ENCODE data around the gene SELENOW. TPM values are rescaled to one million over a fixed set of nuclear protein-coding genes. Genes with fewer than 3 reads are reported as not detected.
A peak's percentile ranks its signal among the peaks of the same experiment; 100 is the strongest.
"Not testable (repeated sequence)": the region's sequence is repeated elsewhere in the genome, so short reads cannot be mapped to it uniquely, and the experiment has no call there.

Gene SELENOW
- total RNA-seq, 4 donors from 2014 or later, result 256 to 919 (median 484) TPM

DNA sequence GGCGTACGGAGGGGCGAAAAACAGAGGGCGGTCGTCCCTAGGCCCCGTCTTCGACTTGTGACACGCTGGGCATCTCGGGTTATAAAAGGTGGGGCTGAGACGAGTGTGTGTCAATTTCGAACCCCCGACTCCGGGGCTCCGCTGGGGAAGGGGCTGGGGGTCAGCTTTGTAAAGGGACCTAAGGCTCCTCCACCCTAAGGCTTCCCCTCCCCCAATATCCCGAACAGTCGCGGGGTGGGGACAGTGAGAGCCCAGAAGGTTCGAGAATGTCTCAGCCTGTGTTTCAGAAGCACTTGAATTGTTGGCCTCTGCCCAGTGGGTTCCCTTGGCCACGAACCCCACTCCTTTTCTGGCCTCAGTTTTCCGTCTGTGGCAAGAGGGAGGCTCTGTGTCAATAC is 450 bp downstream of the SELENOW start:
- intact Hi-C loops (cut with DNase I), result no loop called here
- Histone ChIP-seq H3K4me1 (peaks cover 13 to 29% of the 10 kb centered on the region in 2 donors), H3K4me3 (replicated peaks in 1 of 3) (peak overlapping the region; percentile 43 to 95 (median 72)), H3K9me3 (no peaks in the 10 kb centered on the region), H3K27ac (peak overlapping the region; percentile 94 to 99 (median 95)), H3K27me3 (no peaks in the 10 kb centered on the region), H3K36me3 (peaks cover 0 to 17% of the 10 kb centered on the region in 2 donors)
- DNase-seq, result peak; percentile 54 to 59
- WGBS, 2 donors, result 0% methylated on average over 6 to 16 of the region's 20 CpGs
- no peak for TF ChIP-seq POLR2A (IDR thresholded peaks at IDR 0.05)
- TF ChIP-seq CTCF (IDR thresholded peaks at IDR 0.05), result no peak

DNA sequence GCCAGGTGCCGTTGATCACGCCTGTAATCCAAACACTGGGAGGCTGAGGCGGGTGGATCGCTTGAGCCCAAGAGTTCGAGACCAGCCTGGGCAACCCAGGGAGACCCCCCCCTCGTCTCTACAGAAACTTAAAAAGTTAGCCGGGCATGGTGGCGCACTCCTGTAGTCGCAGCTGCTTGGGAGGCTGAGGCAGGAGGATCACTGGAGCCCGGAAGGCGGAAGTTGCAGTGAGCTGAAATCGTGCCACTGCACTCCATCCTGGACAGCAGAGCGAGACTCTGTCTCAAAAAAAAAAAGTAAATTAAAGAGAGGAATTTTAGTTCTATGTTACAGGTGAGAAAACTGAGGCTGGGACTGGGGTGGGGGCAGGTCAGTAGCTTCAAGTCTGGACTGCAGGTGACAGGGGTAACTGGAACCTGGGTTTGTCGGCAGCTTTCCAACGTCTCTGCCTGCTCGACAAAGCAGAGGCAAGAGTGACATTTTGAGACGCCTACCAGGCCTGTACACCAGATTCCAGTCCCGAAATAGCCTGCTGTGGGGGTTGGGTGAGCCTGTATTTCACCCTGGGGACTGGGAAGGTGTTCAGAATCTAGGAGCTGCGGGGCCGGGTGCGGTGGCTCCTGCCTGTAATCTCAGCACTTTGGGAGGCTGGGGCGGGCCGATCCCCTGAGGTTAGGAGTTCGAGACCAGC is 1.2 kb downstream of the SELENOW start:
- Histone ChIP-seq H3K4me1 (peaks cover 13 to 29% of the 10 kb centered on the region in 2 donors), H3K27me3 (no peaks in the 10 kb centered on the region), H3K36me3 (peaks cover 6 to 21% of the 10 kb centered on the region in 2 donors), H3K9me3 (no peaks in the 10 kb centered on the region), H3K4me3 (replicated peaks in 1 of 3) (peak overlapping the region in 2 of 3 donors; percentile 43 to 95), H3K27ac (peak overlapping the region; percentile 94 to 99 (median 95))
- intact Hi-C loops (cut with DNase I), result no loop called here
- TF ChIP-seq POLR2A (IDR thresholded peaks at IDR 0.05), result no peak
- no peak for TF ChIP-seq CTCF (IDR thresholded peaks at IDR 0.05)
- WGBS, 2 donors, result 55 to 62% methylated on average over 24 of the region's 24 CpGs
- peak; percentile 37 to 61 for DNase-seq

- Histone ChIP-seq H3K4me3 (replicated peaks in 1 of 3) (peak overlapping the region in 1 of 3 donors; percentile 95), H3K36me3 (peaks cover 9 to 24% of the 10 kb centered on the region in 2 donors), H3K27me3 (no peaks in the 10 kb centered on the region), H3K4me1 (peaks cover 13 to 29% of the 10 kb centered on the region in 2 donors), H3K9me3 (no peaks in the 10 kb centered on the region), H3K27ac (peak overlapping the region in 2 of 3 donors; percentile 95 to 99)
- intact Hi-C loops (cut with DNase I), result no loop called here
- WGBS, 2 donors, result 90 to 96% methylated on average over 9 of the region's 9 CpGs
- no peak for DNase-seq
- no peak for TF ChIP-seq POLR2A (IDR thresholded peaks at IDR 0.05)
- TF ChIP-seq CTCF (IDR thresholded peaks at IDR 0.05), result no peak
Observed at GRCh38 chr19:47780215-47780551, 1.7 kb downstream of the SELENOW start.

DNA sequence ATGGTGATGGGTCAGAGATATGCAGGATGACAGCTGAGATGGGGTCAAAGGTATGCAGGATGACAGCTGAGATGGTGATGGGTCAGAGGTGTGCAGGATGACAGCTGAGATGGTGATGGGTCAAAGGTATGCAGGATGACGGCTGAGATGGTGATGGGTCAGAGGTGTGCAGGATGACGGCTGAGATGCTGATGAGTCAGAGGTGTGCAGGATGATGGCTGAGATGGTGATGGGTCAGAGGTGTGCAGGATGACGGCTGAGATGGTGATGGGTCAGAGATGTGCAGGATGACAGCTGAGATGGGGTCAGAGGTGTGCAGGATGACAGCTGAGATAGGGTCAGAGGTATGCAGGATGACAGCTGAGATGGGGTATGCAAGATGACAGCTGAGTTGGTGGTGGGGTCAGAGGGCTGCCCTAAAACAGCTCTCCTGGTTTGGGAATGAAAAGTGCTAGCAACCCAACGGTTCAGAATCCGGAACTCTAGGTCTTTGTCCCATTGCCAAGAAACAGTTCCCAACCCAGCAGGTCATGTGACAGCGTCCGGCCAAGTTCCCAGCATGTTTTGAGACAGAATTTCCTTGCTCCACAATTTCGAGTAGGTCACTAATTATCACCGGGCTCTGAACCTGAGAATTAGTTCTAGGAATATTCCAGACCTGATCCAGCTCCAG is 3.2 kb downstream of the SELENOW start:
- H3K9me3 ChIP-seq, result no peaks in the 10 kb centered on the region
- 69 to 70% methylated on average over 9 of the region's 9 CpGs for WGBS, 2 donors
- no peak for DNase-seq
- H3K4me1 ChIP-seq, result peaks cover 13 to 29% of the 10 kb centered on the region in 2 donors
- TF ChIP-seq POLR2A (IDR thresholded peaks at IDR 0.05) (no peak), CTCF (IDR thresholded peaks at IDR 0.05) (no peak)
- no peaks in the 10 kb centered on the region for H3K27me3 ChIP-seq
- H3K36me3 ChIP-seq, result peaks cover 18 to 29% of the 10 kb centered on the region in 2 donors
- no peak overlapping the region for H3K4me3 ChIP-seq (replicated peaks in 1 of 3)
- peak overlapping the region in 1 of 3 donors; percentile 43 for H3K27ac ChIP-seq
- intact Hi-C loops (cut with DNase I), result no loop called here

GRCh38 chr19:47786566-47786965 is 8.1 kb downstream of the SELENOW start:
- WGBS, 2 donors, result 93 to 98% methylated on average over 7 of the region's 7 CpGs
- no peak overlapping the region for H3K4me3 ChIP-seq (replicated peaks in 1 of 3)
- intact Hi-C loops (cut with DNase I), result loop anchor here (5.0 kb wide), 1 partner anchor 74 kb away; the partner anchor contains the start of gene EHD2
- peaks cover 0 to under 1% of the 10 kb centered on the region in 2 donors for H3K4me1 ChIP-seq
- DNase-seq, result no peak
- no peaks in the 10 kb centered on the region for H3K9me3 ChIP-seq
- peaks cover 18 to 24% of the 10 kb centered on the region in 2 donors for H3K36me3 ChIP-seq
- no peaks in the 10 kb centered on the region for H3K27me3 ChIP-seq
- TF ChIP-seq CTCF (IDR thresholded peaks at IDR 0.05), result no peak
- TF ChIP-seq POLR2A (IDR thresholded peaks at IDR 0.05), result no peak
- no peak overlapping the region for H3K27ac ChIP-seq

- WGBS, 2 donors, result 87 to 90% methylated on average over 10 of the region's 10 CpGs
- not testable (repeated sequence) for H3K27ac ChIP-seq; H3K9me3 ChIP-seq; DNase-seq; H3K4me1 ChIP-seq; H3K4me3 ChIP-seq (replicated peaks in 1 of 3); H3K27me3 ChIP-seq
- intact Hi-C loops (cut with DNase I), result loop anchor here (5.0 kb wide), 1 partner anchor 75 kb away; the partner anchor contains the start of gene EHD2
- H3K36me3 ChIP-seq, result peaks cover 18 to 24% of the 10 kb centered on the region in 2 donors
Observed at GRCh38 chr19:47787307-47787706, 8.8 kb downstream of the SELENOW start.

DNA sequence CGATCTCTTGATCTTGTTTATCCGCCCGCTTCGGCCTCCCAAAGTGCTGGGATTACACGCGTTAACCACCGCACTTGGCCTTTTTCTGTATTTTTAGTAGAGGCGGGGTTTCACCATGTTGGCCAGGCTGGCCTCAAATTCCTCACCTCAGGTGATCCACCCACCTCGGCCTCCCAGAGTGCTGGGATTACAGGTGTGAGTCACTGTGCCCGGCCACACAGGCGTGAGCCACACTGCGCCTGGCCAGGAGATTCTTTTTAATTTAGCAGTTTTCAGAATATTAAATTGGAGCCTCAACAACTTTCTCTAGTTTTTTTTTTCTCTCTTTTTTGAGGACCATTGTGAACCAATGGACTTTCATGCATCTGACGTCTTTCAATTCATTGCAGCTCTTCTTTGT is 11.3 kb downstream of the SELENOW start:
- not testable (repeated sequence) for DNase-seq; H3K4me1 ChIP-seq; H3K27ac ChIP-seq; H3K27me3 ChIP-seq; H3K4me3 ChIP-seq (replicated peaks in 1 of 3); H3K9me3 ChIP-seq
- intact Hi-C loops (cut with DNase I), result loop anchor here (5.0 kb wide), 1 partner anchor 78 kb away; the partner anchor contains the start of gene EHD2
- 84 to 85% methylated on average over 13 of the region's 13 CpGs for WGBS, 2 donors
- H3K36me3 ChIP-seq, result peaks cover 8 to 11% of the 10 kb centered on the region in 2 donors
